ENCODE results near the gene CXCL8.
"Not testable (repeated sequence)": the region's sequence is repeated elsewhere in the genome, so short reads cannot be mapped to it uniquely, and the experiment has no call there.

Gene CXCL8

GRCh38 chr4:73751166-73751565 lies 10.8 kb downstream of the CXCL8 start:
- no peak for DNase-seq

- DNase-seq = no peak
Measured at GRCh38 chr4:73751830-73752229, 11.5 kb downstream of the CXCL8 start.

GRCh38 chr4:73752424-73752823 lies 12.1 kb downstream of the CXCL8 start:
- no peak for DNase-seq

- no peak for DNase-seq
Measured at GRCh38 chr4:73753215-73753614, 12.8 kb downstream of the CXCL8 start.

GRCh38 chr4:73754934-73755333 lies 14.6 kb downstream of the CXCL8 start:
- no peak for DNase-seq

- no peak for DNase-seq
Measured at GRCh38 chr4:73759357-73759756, 19.0 kb downstream of the CXCL8 start.

- DNase-seq = no peak
Measured at GRCh38 chr4:73761856-73762255, 21.5 kb downstream of the CXCL8 start.

GRCh38 chr4:73762409-73762808 lies 22.0 kb downstream of the CXCL8 start:
- no peak for DNase-seq

GRCh38 chr4:73763877-73764276 lies 23.5 kb downstream of the CXCL8 start:
- DNase-seq = no peak

- DNase-seq = no peak
Measured at GRCh38 chr4:73764513-73764912, 24.1 kb downstream of the CXCL8 start.

GRCh38 chr4:73765296-73765695 lies 24.9 kb downstream of the CXCL8 start:
- no peak for DNase-seq

- no peak for DNase-seq
Measured at GRCh38 chr4:73770917-73771316, 30.5 kb downstream of the CXCL8 start.

- DNase-seq = no peak
Measured at GRCh38 chr4:73772363-73772762, 32.0 kb downstream of the CXCL8 start.

- DNase-seq = not testable (repeated sequence)
Measured at GRCh38 chr4:73774406-73774805, 34.0 kb downstream of the CXCL8 start.

- DNase-seq = no peak
Measured at GRCh38 chr4:73776321-73776729, 36.0 kb downstream of the CXCL8 start.

GRCh38 chr4:73777612-73778011 lies 37.2 kb downstream of the CXCL8 start:
- no peak for DNase-seq

GRCh38 chr4:73780243-73780642 lies 39.9 kb downstream of the CXCL8 start:
- DNase-seq = no peak

GRCh38 chr4:73780834-73781233 lies 40.5 kb downstream of the CXCL8 start:
- DNase-seq = no peak

- no peak for DNase-seq
Measured at GRCh38 chr4:73788411-73788810, 48.0 kb downstream of the CXCL8 start.

All from activated T-cell treated with anti-CD3 and anti-CD28 coated beads, Interleukin-2, amount 50 U/mL, for 48 hours (primary cell).